ENCODE results near the gene U2AF1L4. TPM values are rescaled to one million over a fixed set of nuclear protein-coding genes. Genes with fewer than 3 reads are reported as not detected.
"Not testable (repeated sequence)": the region's sequence is repeated elsewhere in the genome, so short reads cannot be mapped to it uniquely, and the experiment has no call there.

The U2AF1L4 gene
- total and polyA plus RNA-seq, 2 experiments from 2014 or later: 27.4 to 60.7 TPM

- Histone ChIP-seq H3K79me2 (peaks cover 2% of the 10 kb centered on the region), H4K20me1 (ENCODE audit: insufficient read depth, poor library complexity, severe bottlenecking) (no peaks in the 10 kb centered on the region), H3K4me2 (no peak overlapping the region), H2AFZ (no peak overlapping the region), H3K27ac (no peak overlapping the region), H3K9me3 (ENCODE audit: low read depth) (no peaks in the 10 kb centered on the region), H3K27me3 (no peaks in the 10 kb centered on the region), H3K4me1 (ENCODE audit: insufficient read depth) (no peaks in the 10 kb centered on the region), H3K4me3 (no peak overlapping the region), H3K9me2 (replicated peaks; ENCODE audit: insufficient read depth) (no peaks in the 10 kb centered on the region), H3K36me3 (replicated peaks; ENCODE audit: insufficient read depth, low read depth) (no peaks in the 10 kb centered on the region)
- 97% methylated on average over 25 of the region's 25 CpGs for WGBS (ENCODE audit: low lambda C conversion rate, missing lambda C conversion rate)
- DNase-seq (ENCODE audit: low spot score): no peak
- no peak for TF ChIP-seq EZH2 (IDR thresholded peaks at IDR 0.05; ENCODE audit: borderline replicate concordance)
- TF ChIP-seq CTCF (IDR thresholded peaks at IDR 0.05; ENCODE audit: poor library complexity): no peak
- TF ChIP-seq EZH2phosphoT487 (IDR thresholded peaks at IDR 0.05; ENCODE audit: low read depth, severe bottlenecking, unreplicated experiment): no peak
These were observed 17.9 kb downstream of the U2AF1L4 start for GRCh38 chr19:35727053-35727955.

DNA sequence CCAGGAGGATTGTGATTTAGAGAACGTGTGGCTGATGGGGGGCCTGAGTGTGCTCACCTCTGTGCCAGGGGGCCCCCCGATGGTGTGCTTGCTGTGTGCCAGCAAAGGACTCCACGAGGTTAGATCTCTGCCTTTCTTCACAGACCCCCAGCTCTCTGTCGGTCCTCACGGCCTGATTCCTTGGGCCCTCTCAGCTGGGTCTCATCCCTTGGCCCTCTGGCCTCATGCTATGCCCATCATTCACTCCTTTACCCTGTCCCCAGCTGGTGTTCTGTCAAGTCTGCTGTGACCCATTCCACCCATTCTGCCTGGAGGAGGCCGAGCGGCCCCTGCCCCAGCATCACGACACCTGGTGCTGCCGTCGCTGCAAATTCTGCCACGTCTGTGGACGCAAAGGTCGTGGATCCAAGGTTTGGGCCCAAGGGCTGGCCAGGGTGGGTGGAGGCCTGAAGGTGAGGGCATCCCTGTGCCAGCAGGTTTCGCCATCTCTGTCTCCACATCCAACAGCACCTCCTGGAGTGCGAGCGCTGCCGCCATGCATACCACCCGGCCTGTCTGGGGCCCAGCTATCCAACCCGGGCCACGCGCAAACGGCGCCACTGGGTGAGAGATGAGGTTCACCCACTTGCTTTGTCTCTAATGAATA, 19.9 kb downstream of the U2AF1L4 start:
- Histone ChIP-seq H3K79me2 (peaks cover 19% of the 10 kb centered on the region), H3K4me1 (ENCODE audit: insufficient read depth) (no peaks in the 10 kb centered on the region), H3K36me3 (replicated peaks; ENCODE audit: insufficient read depth, low read depth) (no peaks in the 10 kb centered on the region), H2AFZ (no peak overlapping the region), H4K20me1 (ENCODE audit: insufficient read depth, poor library complexity, severe bottlenecking) (peaks cover 8% of the 10 kb centered on the region), H3K27ac (no peak overlapping the region), H3K9me2 (replicated peaks; ENCODE audit: insufficient read depth) (no peaks in the 10 kb centered on the region), H3K9me3 (ENCODE audit: low read depth) (no peaks in the 10 kb centered on the region), H3K4me3 (no peak overlapping the region), H3K4me2 (no peak overlapping the region), H3K27me3 (no peaks in the 10 kb centered on the region)
- WGBS (ENCODE audit: low lambda C conversion rate, missing lambda C conversion rate): 95% methylated on average over 23 of the region's 23 CpGs
- no peak for TF ChIP-seq EZH2phosphoT487 (IDR thresholded peaks at IDR 0.05; ENCODE audit: low read depth, severe bottlenecking, unreplicated experiment)
- DNase-seq (ENCODE audit: low spot score): no peak

- TF ChIP-seq EZH2 (IDR thresholded peaks at IDR 0.05; ENCODE audit: borderline replicate concordance) (no peak), CTCF (IDR thresholded peaks at IDR 0.05; ENCODE audit: poor library complexity) (no peak), EZH2phosphoT487 (IDR thresholded peaks at IDR 0.05; ENCODE audit: low read depth, severe bottlenecking, unreplicated experiment) (no peak)
- H3K4me1 ChIP-seq (ENCODE audit: insufficient read depth): no peaks in the 10 kb centered on the region
- H3K27me3 ChIP-seq: no peaks in the 10 kb centered on the region
- H3K36me3 ChIP-seq (replicated peaks; ENCODE audit: insufficient read depth, low read depth): no peaks in the 10 kb centered on the region
- no peaks in the 10 kb centered on the region for H3K9me3 ChIP-seq (ENCODE audit: low read depth)
- peaks cover 27% of the 10 kb centered on the region for H3K79me2 ChIP-seq
- WGBS (ENCODE audit: low lambda C conversion rate, missing lambda C conversion rate): 98% methylated on average over 12 of the region's 12 CpGs
- H3K9me2 ChIP-seq (replicated peaks; ENCODE audit: insufficient read depth): no peaks in the 10 kb centered on the region
- H3K4me2 ChIP-seq: no peak overlapping the region
- peaks cover 15% of the 10 kb centered on the region for H4K20me1 ChIP-seq (ENCODE audit: insufficient read depth, poor library complexity, severe bottlenecking)
- no peak overlapping the region for H3K27ac ChIP-seq
- H2AFZ ChIP-seq: no peak overlapping the region
- DNase-seq (ENCODE audit: low spot score): no peak
- no peak overlapping the region for H3K4me3 ChIP-seq
These were observed 20.7 kb downstream of the U2AF1L4 start for GRCh38 chr19:35724560-35724959.

- not testable (repeated sequence) for DNase-seq (ENCODE audit: low spot score); H3K36me3 ChIP-seq (replicated peaks; ENCODE audit: insufficient read depth, low read depth); H3K4me2 ChIP-seq; H3K27ac ChIP-seq; H3K4me1 ChIP-seq (ENCODE audit: insufficient read depth); H3K9me2 ChIP-seq (replicated peaks; ENCODE audit: insufficient read depth); H2AFZ ChIP-seq; H3K9me3 ChIP-seq (ENCODE audit: low read depth); H3K27me3 ChIP-seq; H3K4me3 ChIP-seq
- Histone ChIP-seq H3K79me2 (peaks cover 31% of the 10 kb centered on the region), H4K20me1 (ENCODE audit: insufficient read depth, poor library complexity, severe bottlenecking) (peaks cover 19% of the 10 kb centered on the region)
- WGBS (ENCODE audit: low lambda C conversion rate, missing lambda C conversion rate): 96% methylated on average over 7 of the region's 7 CpGs
These were observed 21.1 kb downstream of the U2AF1L4 start for GRCh38 chr19:35724132-35724531.

Measured in hepatocyte (in vitro differentiated cells).